Renal cortex interstitium (tissue), 11 donors: ENCODE data around the gene ZBTB40. TPM values are rescaled to one million over a fixed set of nuclear protein-coding genes. Genes with fewer than 3 reads are reported as not detected.

Source experiments
- DNase-seq, 11 donors: peaks; one replicate each; pipeline ENCODE4 v3.0.0-alpha.2; 2013; ENCODE audit warnings: low read depth in 9 of 11, low spot score in 4 of 11; ENCODE audit errors: extremely low read depth in 1 of 11
- polyA plus RNA-seq, 3 donors: library from polyadenylated mRNA; unstranded; fragments of 120-200 nt; gene quantifications; one replicate each; pipeline ENCODE4 v1.2.1, GENCODE V29; 2013; ENCODE audit not compliant: insufficient read length in 3 of 3

The ZBTB40 gene
- polyA plus RNA-seq, 3 donors = 18.7 to 19.8 (median 19.6) TPM

- DNase-seq = no peak
Measured at GRCh38 chr1:22494144-22494543, 42.5 kb downstream of the ZBTB40 start.

DNA sequence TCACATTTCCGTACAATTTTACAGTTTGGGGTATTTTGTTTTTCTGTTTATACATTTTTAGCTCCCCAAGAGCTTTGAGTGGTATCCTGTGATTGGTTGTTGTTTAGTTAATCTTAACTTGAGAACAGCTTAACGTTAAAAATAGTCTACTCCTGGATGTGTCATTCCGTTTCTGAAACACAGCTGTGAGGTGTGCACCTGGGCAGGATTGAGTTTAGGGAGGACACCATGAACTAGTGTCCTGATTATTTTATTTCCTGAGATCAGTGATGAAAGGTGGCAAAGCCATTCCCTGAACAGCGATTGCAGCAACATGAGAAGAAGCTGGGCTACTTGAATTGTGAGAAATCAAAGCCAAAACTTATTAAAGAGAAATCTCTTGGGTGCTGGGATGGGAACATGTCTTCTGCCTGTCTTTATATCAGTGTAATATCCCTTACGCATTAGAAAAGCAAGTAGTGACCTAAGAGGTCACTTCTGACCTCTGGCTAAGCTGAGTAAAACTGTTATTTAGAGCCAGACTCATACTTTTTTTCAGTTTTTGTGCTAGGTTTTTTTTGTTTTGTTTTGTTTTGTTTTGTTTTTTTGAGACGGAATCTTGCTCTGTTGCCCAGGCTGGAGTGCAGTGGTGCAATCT lies 43.4 kb downstream of the ZBTB40 start:
- DNase-seq = no peak

DNA sequence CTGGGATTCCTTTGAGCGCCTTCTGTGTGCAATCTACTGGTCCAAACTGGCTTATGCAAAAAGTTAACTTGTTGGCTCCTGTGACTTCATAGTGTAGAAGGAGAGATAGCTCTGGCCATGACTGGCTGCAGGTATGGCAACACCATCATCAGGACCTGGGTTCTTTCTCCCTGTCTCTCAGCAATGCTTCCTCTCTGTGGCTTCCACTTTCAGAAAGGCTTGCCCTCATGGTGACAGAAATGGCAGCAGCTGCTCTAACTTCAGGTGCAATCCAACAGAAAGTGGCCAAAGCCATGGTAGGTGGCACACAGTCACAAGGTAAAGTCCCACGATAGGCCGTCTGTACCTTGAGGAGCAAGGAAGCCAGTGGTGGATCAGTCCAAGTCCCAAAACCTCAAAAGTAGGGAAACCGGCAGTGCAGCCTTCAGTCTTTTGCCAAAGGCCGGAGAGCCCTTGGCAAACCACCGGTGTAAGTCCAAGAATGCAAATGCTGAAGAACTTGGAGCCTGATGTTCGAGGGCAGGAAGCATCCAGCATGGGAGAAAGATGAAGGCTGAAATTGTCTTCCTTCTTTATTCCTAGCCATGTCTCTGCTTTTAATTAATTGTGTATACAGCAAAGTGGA lies 45.0 kb downstream of the ZBTB40 start:
- no peak for DNase-seq

DNA sequence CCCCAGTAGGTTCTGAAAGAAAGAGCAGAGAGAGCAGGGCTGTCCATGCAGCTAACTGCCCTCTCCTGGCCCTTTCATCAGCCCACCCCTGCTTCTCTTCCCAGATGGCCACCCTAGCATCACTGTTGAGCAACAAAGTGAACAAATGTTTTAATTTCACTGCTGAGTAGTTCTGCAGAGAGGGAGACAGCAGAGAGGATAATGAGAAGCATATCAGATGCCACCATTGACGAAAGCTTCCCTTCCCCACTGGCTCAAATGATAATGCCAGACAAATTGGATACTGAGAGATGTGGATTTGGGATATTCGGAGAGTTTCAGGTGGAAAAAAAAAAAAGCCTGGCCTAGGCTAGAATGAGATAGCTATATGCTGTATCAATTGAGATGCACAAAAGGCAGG lies 46.8 kb downstream of the ZBTB40 start:
- no peak for DNase-seq

GRCh38 chr1:22500058-22500457 lies 48.4 kb downstream of the ZBTB40 start:
- DNase-seq = no peak

DNA sequence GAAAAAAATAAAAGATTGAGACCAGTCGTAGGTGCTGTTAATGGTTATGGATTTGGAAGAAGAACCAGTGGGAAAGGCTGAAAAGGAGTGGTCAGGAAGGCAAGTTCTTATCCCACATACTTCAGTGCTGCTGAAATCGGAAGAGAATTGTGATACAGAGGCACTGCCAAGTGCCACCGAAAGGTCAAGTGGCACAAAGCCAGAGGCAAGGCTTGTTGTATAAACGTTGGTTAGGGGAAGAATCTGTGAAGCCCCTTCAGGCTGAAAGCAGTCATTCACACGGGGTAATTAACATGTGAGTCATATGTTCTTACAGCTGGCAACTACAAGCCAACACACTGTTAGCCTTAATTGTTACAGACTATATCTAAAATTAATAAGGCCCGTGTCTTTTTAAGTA lies 48.8 kb downstream of the ZBTB40 start:
- peak in 3 of 11 donors; percentile 7 to 13 (median 8) for DNase-seq

DNA sequence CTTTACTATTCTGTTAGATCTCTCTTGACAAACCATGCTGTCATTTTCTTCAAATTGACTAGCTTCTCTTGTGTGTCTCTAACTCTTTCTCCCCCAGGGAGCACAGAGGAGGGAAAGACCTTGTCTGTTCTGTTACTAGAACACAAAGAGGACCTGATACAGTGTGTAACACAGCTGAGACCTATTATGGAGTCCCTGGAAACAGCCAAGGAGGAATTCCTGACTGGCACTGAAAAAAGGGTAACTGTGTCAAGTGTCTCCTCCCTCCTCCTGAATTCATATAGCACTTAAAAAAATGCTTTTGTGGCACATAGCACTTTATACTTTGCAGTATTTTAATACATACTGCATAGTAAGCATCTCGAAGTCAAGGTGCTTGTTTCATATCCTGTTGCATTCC lies 50.6 kb downstream of the ZBTB40 start:
- no peak for DNase-seq

DNA sequence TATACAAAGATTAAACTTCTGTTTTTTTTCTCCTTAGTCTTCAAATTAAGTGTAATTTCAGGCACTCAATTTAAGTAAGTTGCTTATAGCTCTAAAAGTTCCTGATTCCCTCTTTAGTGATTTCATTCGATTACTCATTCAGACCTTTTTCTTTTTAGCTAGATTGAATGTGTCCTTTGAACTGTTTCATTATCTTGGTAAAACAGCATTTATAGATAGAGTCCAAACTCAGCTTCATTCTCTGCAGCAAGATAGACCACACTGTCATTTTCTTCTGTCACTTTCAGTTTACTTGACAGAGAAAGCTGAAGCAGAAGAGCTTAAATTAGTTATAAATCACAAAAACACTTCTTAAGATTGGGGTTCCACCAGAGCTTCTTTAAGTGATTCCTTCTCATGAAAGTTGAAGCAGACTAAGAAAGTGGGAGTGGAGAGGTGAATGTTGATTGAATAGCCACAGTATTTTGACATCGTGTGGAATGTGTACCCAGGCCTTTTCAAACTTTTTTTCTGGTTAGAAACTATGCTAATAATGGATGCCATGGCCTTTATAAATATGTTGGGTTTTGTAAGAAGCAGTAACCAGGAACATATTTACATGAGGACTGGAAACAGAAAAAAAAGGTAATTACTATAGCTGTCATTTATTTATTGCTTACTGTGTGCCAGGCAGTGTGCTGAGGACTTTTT lies 52.2 kb downstream of the ZBTB40 start:
- no peak for DNase-seq

- no peak for DNase-seq
Measured at GRCh38 chr1:22506130-22506692, 54.6 kb downstream of the ZBTB40 start.

GRCh38 chr1:22507587-22507986 lies 55.9 kb downstream of the ZBTB40 start:
- no peak for DNase-seq

GRCh38 chr1:22508329-22508728 lies 56.7 kb downstream of the ZBTB40 start:
- DNase-seq = no peak

- DNase-seq = no peak
Measured at GRCh38 chr1:22508991-22509390, 57.3 kb downstream of the ZBTB40 start.

GRCh38 chr1:22509815-22510214 lies 58.2 kb downstream of the ZBTB40 start:
- DNase-seq = no peak

- DNase-seq = no peak
Measured at GRCh38 chr1:22512873-22513272, 61.2 kb downstream of the ZBTB40 start.

- DNase-seq = no peak
Measured at GRCh38 chr1:22516906-22517571, 65.4 kb downstream of the ZBTB40 start.

GRCh38 chr1:22517956-22518355 lies 66.3 kb downstream of the ZBTB40 start:
- no peak for DNase-seq

- no peak for DNase-seq
Measured at GRCh38 chr1:22518379-22518778, 66.7 kb downstream of the ZBTB40 start.

DNA sequence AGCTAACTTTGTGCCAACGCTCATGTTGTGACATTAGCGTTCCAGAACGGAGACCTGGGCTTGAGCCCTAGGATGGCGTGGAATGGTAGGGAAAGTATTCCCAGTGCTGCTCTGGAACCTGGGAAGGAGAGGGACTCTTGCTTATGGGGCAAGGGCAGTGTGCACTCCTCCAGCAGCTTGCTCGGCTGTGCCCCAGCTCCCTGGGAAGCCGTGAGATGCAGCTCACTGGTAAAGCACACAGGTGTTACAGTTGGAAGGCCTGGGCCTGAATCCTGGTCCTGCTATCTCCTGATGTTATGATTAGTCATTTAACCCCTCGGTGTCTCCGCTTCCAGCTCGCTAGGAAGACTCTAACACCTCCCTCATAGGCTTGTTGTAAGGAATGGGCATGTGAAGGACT lies 69.2 kb downstream of the ZBTB40 start:
- no peak for DNase-seq

DNA sequence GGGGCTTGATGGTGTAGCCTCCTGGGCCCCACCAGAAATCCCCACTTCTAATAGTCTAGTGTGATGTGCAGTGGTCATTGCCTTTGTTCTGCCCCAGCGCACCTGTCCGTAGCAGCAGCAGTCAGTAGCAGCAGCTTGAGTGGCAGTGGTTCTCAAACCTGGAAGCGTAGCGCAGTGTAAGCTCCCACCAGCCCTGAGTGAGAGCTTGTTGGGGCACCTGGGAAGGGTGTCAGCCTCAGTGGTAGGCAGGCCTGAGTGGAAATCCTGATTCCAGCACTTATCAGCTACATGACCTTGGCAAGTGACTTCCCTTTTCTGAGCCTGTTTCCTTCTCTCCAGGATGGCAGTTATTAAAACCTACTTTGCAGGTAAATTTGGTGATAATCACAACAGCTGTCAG lies 70.0 kb downstream of the ZBTB40 start:
- DNase-seq = no peak
